GM12874 (cell line): ENCODE results near the gene ADRB1.

Source experiments
- CTCF ChIP-seq: IDR thresholded peaks from 2 replicates; pipeline ENCODE4 v1.5.1; 2011; ENCODE audit warnings: low read depth, mild to moderate bottlenecking, control low read depth, low read length, moderate library complexity; ENCODE audit not compliant: insufficient read depth

The ADRB1 gene

GRCh38 chr10:114061148-114061547 lies 17.5 kb downstream of the ADRB1 start:
- TF ChIP-seq CTCF = no peak

DNA sequence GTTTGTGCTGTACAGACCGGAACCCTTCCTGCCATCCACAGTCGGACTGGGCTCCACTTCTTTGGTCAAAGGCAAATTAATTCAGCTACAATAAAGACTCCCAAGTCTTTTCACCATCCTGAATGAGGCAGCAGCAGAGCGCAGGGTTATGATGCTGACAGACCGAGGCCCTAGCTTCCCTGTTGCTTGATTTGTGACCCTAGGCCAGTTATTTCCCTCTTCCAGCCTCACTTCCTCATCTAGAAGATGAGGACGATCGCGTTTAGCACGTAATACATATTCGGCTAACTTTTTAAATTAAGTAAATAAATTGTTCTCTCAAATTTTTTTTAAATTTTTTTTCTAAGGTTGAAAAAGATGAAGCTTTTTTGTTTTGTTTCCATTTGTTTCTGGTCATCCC lies 18.1 kb downstream of the ADRB1 start:
- TF ChIP-seq CTCF = no peak

- no peak for TF ChIP-seq CTCF
These were observed 20.7 kb downstream of the ADRB1 start for GRCh38 chr10:114064151-114065048.

DNA sequence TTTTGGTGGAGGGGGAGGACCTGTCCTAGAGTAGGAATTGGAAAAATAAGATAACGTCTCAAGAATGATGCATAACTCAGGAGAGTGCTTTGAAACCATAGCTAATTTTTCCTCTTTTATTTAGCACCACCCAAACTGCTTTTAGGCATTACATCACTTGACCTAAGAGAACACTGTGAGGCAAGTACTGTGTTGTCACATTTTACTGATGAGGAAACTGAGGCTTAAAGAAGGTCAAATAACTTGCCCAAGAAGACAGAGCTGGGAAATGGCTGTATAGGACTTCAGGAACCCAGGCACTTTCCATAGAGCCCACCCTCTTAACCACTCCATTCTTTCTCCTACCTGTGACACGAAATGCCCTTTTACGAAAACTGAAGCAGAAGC lies 21.4 kb downstream of the ADRB1 start:
- no peak for TF ChIP-seq CTCF

DNA sequence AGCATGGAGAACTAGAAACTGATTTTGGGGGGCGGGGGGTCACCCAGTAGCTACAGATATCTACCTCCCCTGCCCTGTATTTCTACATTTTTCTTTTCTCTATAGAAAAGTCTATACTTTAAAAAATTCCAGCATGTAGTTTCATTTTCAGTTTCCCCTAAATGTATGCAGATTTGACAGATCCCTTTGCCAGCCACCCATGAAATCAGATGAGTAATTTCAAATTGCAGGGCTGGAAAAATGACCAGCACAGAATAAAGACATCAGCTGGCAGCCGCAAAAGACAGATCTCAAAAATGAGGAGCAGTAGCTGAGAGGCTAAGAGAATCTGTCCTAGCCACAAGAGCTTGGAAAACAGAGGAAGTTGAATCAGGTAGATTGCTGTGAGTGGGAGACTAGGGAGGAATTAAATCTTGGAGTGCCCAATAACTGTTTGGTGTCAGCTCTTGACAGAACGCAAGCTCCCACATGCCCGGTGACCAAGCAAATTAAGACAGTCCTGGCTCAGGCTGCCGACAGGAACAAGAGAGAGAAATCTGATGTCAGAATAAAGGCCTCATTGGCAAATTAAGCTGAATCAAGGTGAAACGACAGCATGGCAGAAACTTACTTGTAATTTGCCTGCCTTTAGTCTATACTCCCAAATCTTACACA lies 24.5 kb downstream of the ADRB1 start:
- TF ChIP-seq CTCF = no peak

- TF ChIP-seq CTCF = no peak
These were observed 27.0 kb downstream of the ADRB1 start for GRCh38 chr10:114070710-114071109.

DNA sequence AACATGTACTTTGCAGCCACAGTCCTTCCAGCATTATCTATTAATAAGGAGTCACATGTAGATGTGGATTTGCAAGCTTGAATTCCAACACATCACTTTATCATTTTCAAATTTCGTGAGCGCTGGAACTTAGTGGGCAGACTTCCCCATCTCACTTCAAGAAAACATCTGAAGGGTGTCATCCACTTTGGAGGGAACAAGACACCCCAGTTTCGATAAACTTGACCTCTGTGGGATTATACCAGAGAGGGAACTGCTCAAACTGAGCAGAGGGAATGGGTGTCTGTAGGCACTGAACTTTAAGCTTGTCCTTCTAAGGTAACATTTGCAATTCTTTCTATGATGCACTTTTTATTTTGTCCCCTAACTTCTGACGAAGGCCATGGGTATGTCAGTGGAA lies 27.5 kb downstream of the ADRB1 start:
- TF ChIP-seq CTCF = no peak
